Measurements from ENCODE around the gene SLC6A4. TPM values are rescaled to one million over a fixed set of nuclear protein-coding genes. Genes with fewer than 3 reads are reported as not detected.

The SLC6A4 gene
- total RNA-seq, 2 donors from 2014 or later = 0.09 to 0.74 TPM

GRCh38 chr17:30170415-30170987, 65.0 kb downstream of the SLC6A4 start:
- no peak for DNase-seq (ENCODE audit: low spot score)
- intact Hi-C loops (cut with DNase I) = no loop called here
- TF ChIP-seq POLR2A (IDR thresholded peaks at IDR 0.05) (no peak), CTCF (IDR thresholded peaks at IDR 0.05) (no peak), POLR2AphosphoS5 (IDR thresholded peaks at IDR 0.05) (no peak)
- Histone ChIP-seq H3K27me3 (replicated peaks; ENCODE audit: insufficient read depth) (no peaks in the 10 kb centered on the region), H3K36me3 (no peaks in the 10 kb centered on the region), H3K9me3 (no peaks in the 10 kb centered on the region), H3K4me1 (replicated peaks) (no peaks in the 10 kb centered on the region), H3K4me3 (no peak overlapping the region), H3K27ac (no peak overlapping the region)

- 71% methylated on average over 1 of the region's 1 CpG for WGBS
- intact Hi-C loops (cut with DNase I) = no loop called here
These were observed 69.5 kb downstream of the SLC6A4 start for GRCh38 chr17:30165960-30166359.

GRCh38 chr17:30165147-30165546, 70.3 kb downstream of the SLC6A4 start:
- Histone ChIP-seq H3K4me3 (no peak overlapping the region), H3K4me1 (replicated peaks) (no peaks in the 10 kb centered on the region), H3K27ac (no peak overlapping the region), H3K27me3 (replicated peaks; ENCODE audit: insufficient read depth) (no peaks in the 10 kb centered on the region), H3K36me3 (no peaks in the 10 kb centered on the region), H3K9me3 (no peaks in the 10 kb centered on the region)
- intact Hi-C loops (cut with DNase I) = no loop called here
- no peak for TF ChIP-seq CTCF (IDR thresholded peaks at IDR 0.05)
- no peak for TF ChIP-seq POLR2A (IDR thresholded peaks at IDR 0.05)
- no peak for TF ChIP-seq POLR2AphosphoS5 (IDR thresholded peaks at IDR 0.05)
- 87% methylated on average over 3 of the region's 3 CpGs for WGBS
- DNase-seq (ENCODE audit: low spot score) = no peak

More at GRCh38 chr17:30165960-30166359, 69.5 kb downstream of the SLC6A4 start:
- Histone ChIP-seq H3K4me3 (no peak overlapping the region), H3K27me3 (replicated peaks; ENCODE audit: insufficient read depth) (no peaks in the 10 kb centered on the region), H3K9me3 (no peaks in the 10 kb centered on the region), H3K27ac (no peak overlapping the region), H3K36me3 (no peaks in the 10 kb centered on the region), H3K4me1 (replicated peaks) (no peaks in the 10 kb centered on the region)
- no peak for TF ChIP-seq CTCF (IDR thresholded peaks at IDR 0.05)
- TF ChIP-seq POLR2A (IDR thresholded peaks at IDR 0.05) = no peak
- no peak for TF ChIP-seq POLR2AphosphoS5 (IDR thresholded peaks at IDR 0.05)
- DNase-seq (ENCODE audit: low spot score) = no peak

- H3K36me3 ChIP-seq = no peaks in the 10 kb centered on the region
- no peaks in the 10 kb centered on the region for H3K27me3 ChIP-seq (replicated peaks; ENCODE audit: insufficient read depth)
- DNase-seq (ENCODE audit: low spot score) = no peak
- H3K4me3 ChIP-seq = no peak overlapping the region
- H3K27ac ChIP-seq = no peak overlapping the region
- TF ChIP-seq POLR2AphosphoS5 (IDR thresholded peaks at IDR 0.05) (no peak), POLR2A (IDR thresholded peaks at IDR 0.05) (no peak), CTCF (IDR thresholded peaks at IDR 0.05) (no peak)
- no peaks in the 10 kb centered on the region for H3K4me1 ChIP-seq (replicated peaks)
- H3K9me3 ChIP-seq = no peaks in the 10 kb centered on the region
- WGBS = 98% methylated on average over 4 of the region's 4 CpGs
- intact Hi-C loops (cut with DNase I) = no loop called here
These were observed 71.0 kb downstream of the SLC6A4 start for GRCh38 chr17:30164531-30164930.

GRCh38 chr17:30161601-30162000, 73.9 kb downstream of the SLC6A4 start:
- TF ChIP-seq CTCF (IDR thresholded peaks at IDR 0.05) = no peak
- TF ChIP-seq POLR2AphosphoS5 (IDR thresholded peaks at IDR 0.05) = no peak
- no peak for TF ChIP-seq POLR2A (IDR thresholded peaks at IDR 0.05)
- no peak overlapping the region for H3K27ac ChIP-seq
- no peaks in the 10 kb centered on the region for H3K27me3 ChIP-seq (replicated peaks; ENCODE audit: insufficient read depth)
- no peak for DNase-seq (ENCODE audit: low spot score)
- H3K36me3 ChIP-seq = no peaks in the 10 kb centered on the region
- H3K4me3 ChIP-seq = no peak overlapping the region
- intact Hi-C loops (cut with DNase I) = no loop called here
- H3K4me1 ChIP-seq (replicated peaks) = no peaks in the 10 kb centered on the region
- H3K9me3 ChIP-seq = no peaks in the 10 kb centered on the region
